ENCODE data around the gene TP53AIP1. TPM values are rescaled to one million over a fixed set of nuclear protein-coding genes. Genes with fewer than 3 reads are reported as not detected.

Gene TP53AIP1
- total and polyA plus RNA-seq, 2 of the 8 experiments (the other 6 are each of a cell fraction or from before 2014, with no cell fraction given), result 0.03 TPM; not detected in 1

DNA sequence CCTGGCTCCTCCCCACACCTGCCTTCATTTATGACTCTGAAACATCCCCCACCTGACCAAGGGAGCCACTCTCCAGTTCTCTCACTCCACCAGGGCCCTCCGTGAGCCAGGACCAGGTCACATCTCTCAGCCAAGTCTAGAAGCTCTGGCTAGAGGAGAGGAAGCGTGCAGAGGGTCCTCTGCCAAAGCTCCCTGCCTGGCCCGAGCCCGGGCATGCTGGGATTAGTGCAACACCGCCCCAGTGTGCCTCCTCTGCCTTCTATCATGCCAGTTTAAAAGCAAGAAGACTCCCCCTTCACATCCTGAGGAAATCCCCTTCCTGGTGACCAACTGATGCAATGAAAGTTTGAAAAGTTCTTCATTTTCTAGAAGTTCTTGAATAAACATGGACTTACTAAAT lies 23.5 kb downstream of the TP53AIP1 start:
- WGBS, 2 experiments (ENCODE audit: extremely low coverage in 1 of 2, insufficient coverage in 1 of 2, insufficient read length in 1 of 2, insufficient replicate concordance in 2 of 2, low coverage in 1 of 2, low lambda C conversion rate in 2 of 2, missing lambda C conversion rate in 1 of 2), result 88% methylated on average over 5 of the region's 5 CpGs; no CpG with 5 or more reads in 1 of the 2 experiments

More for the DNA sequence above, 23.5 kb downstream of the TP53AIP1 start:
- Histone ChIP-seq H4K5ac (ENCODE audit: insufficient read length, low read depth, low read length) (no peak overlapping the region), H3K18ac (ENCODE audit: extremely low read depth, low read length) (no peak overlapping the region), H3K9ac (replicated peaks in 1 of 4; ENCODE audit: extremely low read depth in 1 of 4, low read depth in 3 of 4, low read length in 3 of 4) (no peak overlapping the region), H3K27me3 (replicated peaks in 1 of 4; ENCODE audit: control insufficient read depth in 3 of 4, extremely low read depth in 1 of 4, insufficient read depth in 3 of 4, low read length in 3 of 4) (peaks cover 0 to 2% (median 0%) of the 10 kb centered on the region in 4 experiments; a peak in 2 of 7 replicates), H4K20me1 (replicated peaks in 1 of 2; ENCODE audit: control insufficient read depth in 1 of 2, insufficient read depth in 2 of 2, low read length in 2 of 2) (no peaks in the 10 kb centered on the region), H3K14ac (ENCODE audit: insufficient read length) (no peak overlapping the region), H3K56ac (replicated peaks; ENCODE audit: insufficient read length, low read depth, low read length) (no peak overlapping the region), H2BK5ac (ENCODE audit: low read depth, low read length) (no peak overlapping the region), H3K27ac (ENCODE audit: low read depth, low read length) (no peak overlapping the region), H3K23ac (ENCODE audit: insufficient read length) (no peak overlapping the region), H2AK5ac (ENCODE audit: low read depth, low read length) (no peak overlapping the region), H2BK15ac (ENCODE audit: low read length) (no peak overlapping the region), H3K4me2 (ENCODE audit: insufficient read depth in 1 of 2, low read depth in 2 of 2, low read length in 2 of 2) (no peak overlapping the region), H3K36me3 (ENCODE audit: control insufficient read depth in 2 of 4, insufficient read depth in 4 of 4, low read length in 3 of 4) (no peaks in the 10 kb centered on the region), H3K4me1 (replicated peaks in 1 of 4; ENCODE audit: control insufficient read depth in 3 of 4, insufficient read depth in 4 of 4, low read length in 3 of 4) (peaks cover 0 to 2% (median 0%) of the 10 kb centered on the region in 4 experiments; a peak in 2 of 7 replicates), H2BK20ac (ENCODE audit: low read length) (no peak overlapping the region), H3K79me1 (ENCODE audit: low read depth, low read length) (no peaks in the 10 kb centered on the region), H3K4me3 (ENCODE audit: extremely low read depth in 1 of 4, insufficient read depth in 2 of 4, low read depth in 3 of 4, low read length in 4 of 4) (no peak overlapping the region), H3K4ac (replicated peaks; ENCODE audit: insufficient read length, low read depth, low read length) (no peak overlapping the region), H4K8ac (ENCODE audit: extremely low read depth, insufficient read depth, low read length) (no peak overlapping the region), H3K79me2 (ENCODE audit: control insufficient read depth in 1 of 2, insufficient read depth in 2 of 2, low read length in 2 of 2) (no peaks in the 10 kb centered on the region), H2AFZ (ENCODE audit: low read length) (no peak overlapping the region), H4K91ac (replicated peaks; ENCODE audit: insufficient read length, low read length) (no peak overlapping the region), H2BK120ac (replicated peaks; ENCODE audit: low read depth, low read length) (no peak overlapping the region), H2BK12ac (ENCODE audit: low read depth, low read length) (no peak overlapping the region), H3K23me2 (ENCODE audit: low read depth, low read length) (peaks cover 9% of the 10 kb centered on the region; the same call in 1 of the 2 replicates), H3K9me3 (ENCODE audit: insufficient read depth in 2 of 2, low read depth in 1 of 2, low read length in 1 of 2) (no peaks in the 10 kb centered on the region)
- DNase-seq (ENCODE audit: low read depth in 1 of 2, low spot score in 2 of 2) (no peak), FAIRE-seq (no peak)
- ChIA-PET CTCF (ENCODE audit: partially characterized antibody) (interaction anchor here (0.9 to 4.8 kb wide), 8 partner anchors 11 to 92 kb away, joined by 3 to 23 read pairs (median 3); no protein-coding TSS in a partner anchor), POLR2A (ENCODE audit: partially characterized antibody) (no interaction called here)
- no peak for TF ChIP-seq EGR1 (IDR thresholded peaks at IDR 0.05; ENCODE audit: borderline replicate concordance, low read depth, low read length)
- no peak for TF ChIP-seq CREB1 (IDR thresholded peaks at IDR 0.05)
- TF ChIP-seq SP1 (IDR thresholded peaks at IDR 0.05; ENCODE audit: low read depth, low read length), result no peak
- TF ChIP-seq NRF1 (IDR thresholded peaks at IDR 0.05; ENCODE audit: low read depth, low read length), result no peak
- no peak for TF ChIP-seq GABPA (IDR thresholded peaks at IDR 0.05; ENCODE audit: borderline replicate concordance, insufficient read depth, low read length)
- TF ChIP-seq EZH2 (IDR thresholded peaks at IDR 0.05; ENCODE audit: low read depth, low read length, severe bottlenecking), result no peak
- TF ChIP-seq RAD21 (IDR thresholded peaks at IDR 0.05 in 1 of 2, conservative IDR thresholded peaks at IDR 0.05 in 1 of 2; ENCODE audit: low read depth in 2 of 2, low read length in 2 of 2), result no peak
- no peak for TF ChIP-seq SP4 (IDR thresholded peaks at IDR 0.05; ENCODE audit: low read length)
- no peak for TF ChIP-seq KDM1A (IDR thresholded peaks at IDR 0.05; ENCODE audit: borderline replicate concordance, low read length)
- no peak for TF ChIP-seq CTBP2 (IDR thresholded peaks at IDR 0.05; ENCODE audit: borderline replicate concordance, insufficient read depth, insufficient read length, low read length)
- TF ChIP-seq SIX5 (IDR thresholded peaks at IDR 0.05; ENCODE audit: low read depth, low read length), result no peak

All from H1 (cell line).